ENCODE results near the gene SLC7A5. TPM values are rescaled to one million over a fixed set of nuclear protein-coding genes. Genes with fewer than 3 reads are reported as not detected.

Gene SLC7A5
- total and polyA plus RNA-seq, 2 of the 4 experiments (the other 2 are of a cell fraction) = 11.3 to 101 TPM

- no peaks in the 10 kb centered on the region for H3K27me3 ChIP-seq (ENCODE audit: control insufficient read depth, insufficient read depth, low read length)
- no peak overlapping the region for H4K91ac ChIP-seq (ENCODE audit: insufficient read depth, low read depth, low read length)
- no peaks in the 10 kb centered on the region for H3K9me3 ChIP-seq (ENCODE audit: control insufficient read depth, insufficient read depth, low read length)
- H3K9ac ChIP-seq (ENCODE audit: low read depth, low read length) = no peak overlapping the region
- H3K4me3 ChIP-seq (ENCODE audit: insufficient read depth, low read depth, low read length) = no peak overlapping the region
- no peak overlapping the region for H4K8ac ChIP-seq (ENCODE audit: low read depth in 2 of 2, low read length in 2 of 2)
- TF ChIP-seq MAZ (IDR thresholded peaks at IDR 0.05; ENCODE audit: borderline replicate concordance, low read depth, low read length) = no peak
- CTCF ChIA-PET = no interaction called here
- peaks cover 84% of the 10 kb centered on the region for H4K20me1 ChIP-seq (ENCODE audit: insufficient read depth, low read length)
- no peak overlapping the region for H3K4ac ChIP-seq (ENCODE audit: low read depth, low read length)
- no peak overlapping the region for H3K14ac ChIP-seq (replicated peaks; ENCODE audit: low read depth, low read length)
- DNase-seq = no peak
- no peak overlapping the region for H2BK15ac ChIP-seq (ENCODE audit: low read depth, low read length)
- H2BK5ac ChIP-seq (ENCODE audit: low read depth, low read length, poor library complexity, severe bottlenecking) = peak overlapping the region; percentile 10
- H3K9me1 ChIP-seq (ENCODE audit: insufficient read depth, low read length) = peaks cover 6% of the 10 kb centered on the region; the same call in 1 of the 2 replicates
- in situ Hi-C loops (cut with MboI; ENCODE audit: low sequenced_read_pairs) (no loop called here), intact Hi-C loops (cut with micrococcal nuclease) (no loop called here), dilution Hi-C loops (cut with HindIII; ENCODE audit: low sequenced_read_pairs, unreplicated experiment) (no loop called here)
- peak overlapping the region; percentile 13 for H2AK9ac ChIP-seq (replicated peaks; ENCODE audit: low read depth, low read length, poor library complexity)
- no peak overlapping the region for H2BK120ac ChIP-seq (ENCODE audit: low read depth, low read length)
- BruUV-seq (replicated peaks) = no TSS peak
- H3K36me3 ChIP-seq (ENCODE audit: control insufficient read depth, insufficient read depth, low read length) = peaks cover 74% of the 10 kb centered on the region
- no peak overlapping the region for H3K27ac ChIP-seq (ENCODE audit: insufficient read depth, low read length)
- no peak for ATAC-seq (ENCODE audit: low read depth)
- H3K79me1 ChIP-seq (ENCODE audit: low read depth in 1 of 2, low read length in 2 of 2) = peaks cover 24 to 86% of the 10 kb centered on the region in 2 experiments
- no peak overlapping the region for H2AFZ ChIP-seq (replicated peaks; ENCODE audit: low read length, poor library complexity)
- no peak overlapping the region for H3K4me2 ChIP-seq (ENCODE audit: low read depth, low read length)
- no peak overlapping the region for H3K23ac ChIP-seq (ENCODE audit: low read depth, low read length)
- WGBS, 2 experiments (ENCODE audit: extremely low coverage in 2 of 2, insufficient read length in 1 of 2) = 92% methylated on average over 7 of the region's 22 CpGs; no CpG with 5 or more reads in 1 of the 2 experiments
- H4K5ac ChIP-seq (ENCODE audit: low read depth, low read length) = no peak overlapping the region
- POLR2A ChIA-PET (ENCODE audit: unreplicated experiment) = no interaction called here
- no peak overlapping the region for H3K56ac ChIP-seq (ENCODE audit: extremely low read depth, insufficient read depth, low read length)
- no peak overlapping the region for H2AK5ac ChIP-seq (ENCODE audit: low read depth, low read length)
- H2BK20ac ChIP-seq (ENCODE audit: low read depth, low read length) = no peak overlapping the region
- no peaks in the 10 kb centered on the region for H3K4me1 ChIP-seq (ENCODE audit: control insufficient read depth, insufficient read depth, low read length)
- no peak overlapping the region for H3K18ac ChIP-seq (ENCODE audit: low read depth, low read length)
Measured at GRCh38 chr16:87841340-87842208, 27.7 kb downstream of the SLC7A5 start.
